Ovary (tissue), 9 donors: ENCODE data around the gene THAP12. TPM values are rescaled to one million over a fixed set of nuclear protein-coding genes. Genes with fewer than 3 reads are reported as not detected.

Source experiments
- DNase-seq, 5 donors: peaks; one replicate each; pipeline ENCODE4 v3.0.0-alpha.2; 2019 to 2020
- H3K27ac ChIP-seq, 2 donors: fragments of 200-600 bp; one replicate each; pipeline versions ENCODE4 v1.5.1 to v1.8.0; 2019 to 2022
- H3K27me3 ChIP-seq: fragments of 200-600 bp; one replicate; pipeline ENCODE4 v1.8.0; 2022
- H3K36me3 ChIP-seq: fragments of 200-600 bp; sonication (generic); one replicate; pipeline ENCODE4 v1.5.1; 2019
- H3K4me1 ChIP-seq: one replicate; pipeline ENCODE4 v1.8.1; 2013; ENCODE audit warnings: mild to moderate bottlenecking, moderate library complexity; ENCODE audit not compliant: insufficient read depth
- H3K4me3 ChIP-seq: fragments of 200-600 bp; sonication (generic); one replicate; pipeline ENCODE4 v1.5.1; 2017
- H3K9me3 ChIP-seq, 2 donors: fragments of 200-600 bp in 1 of 2; sonication (generic) in 1 of 2; one replicate each; pipeline versions ENCODE4 v1.5.1 to v1.8.1; 2013 to 2019; ENCODE audit warnings: mild to moderate bottlenecking in 1 of 2, moderate library complexity in 1 of 2
- EP300 ChIP-seq: sonication (generic); formaldehyde crosslinking; IDR thresholded peaks from one replicate; pipeline ENCODE4 v1.6.1; 2017; ENCODE audit warnings: antibody characterized with exemption
- POLR2A ChIP-seq: fragments of 450-650 bp; IDR thresholded peaks from one replicate; pipeline ENCODE4 v1.6.1; 2017; ENCODE audit warnings: antibody characterized with exemption, mild to moderate bottlenecking, moderate library complexity
- WGBS, 3 donors: extraction: QIAGEN DNeasy Blood & Tissue Kit in 1 of 3; methylation state at CpG; one replicate each; pipeline versions ENCODE4 v1.1.5 to v1.1.7; 2013 to 2017; 5-methylcytosine and 5-hydroxymethylcytosine counted together
- intact Hi-C, 4 donors: fragments of 100-400 bp; cut with DNase I; formaldehyde crosslinking; loops; one replicate each; pipeline versions ENCODE4 v1.11.0 to v1.15.1; 2022 to 2023
- polyA plus RNA-seq, 2 donors: library from polyadenylated mRNA; stranded (reverse); fragments of 200-250 nt in 1 of 2; fragments of 350-450 nt in 1 of 2; fragmentation: Illumina TruSeq in 1 of 2; extraction: RNeasy Lipid Tissue Mini Kit (QIAGEN cat#74804) in 1 of 2; gene quantifications; one replicate each; pipeline ENCODE4 v1.2.3, GENCODE V29; 2013 to 2014
- total RNA-seq, 7 donors: library from RNA; depleted of rRNA in 2 of 7; stranded (reverse); fragments of >200 nt in 2 of 7; fragmentation: NEBNext Ultra II Directional in 3 of 7; extraction: Animal tissue kit (Norgen Biotek cat#: 25700) in 3 of 7; gene quantifications; one replicate each; pipeline versions ENCODE4 v1.1.0 to v1.2.4, GENCODE V29; 2016 to 2023
- TF ChIP-seq, protein P1 (sequence below), 3 donors: fragments of 450-650 bp in 2 of 3; fragments of 200-600 bp in 1 of 3; IDR thresholded peaks; one replicate each; pipeline versions ENCODE4 v1.5.1 to v1.8.0; 2016 to 2022; ENCODE audit warnings: antibody characterized with exemption in 3 of 3, mild to moderate bottlenecking in 1 of 3
- donor health status: DM: no; HTN: no; CAD: no; lungs with moderate emphysema.
- donor health status: DM: no; HTN: no; CAD: no.
- donor health status: Bipolar disorder and iron deficiency.
- donor health status: DM: yes; HTN: yes; CAD: no.
- donor health status: DM: no; HTN: no; CAD: no.
- donor health status: DM: yes; HTN: yes; CAD: no.

The THAP12 gene
- total and polyA plus RNA-seq, 9 donors, result 23.8 to 55.6 (median 41.6) TPM

DNA sequence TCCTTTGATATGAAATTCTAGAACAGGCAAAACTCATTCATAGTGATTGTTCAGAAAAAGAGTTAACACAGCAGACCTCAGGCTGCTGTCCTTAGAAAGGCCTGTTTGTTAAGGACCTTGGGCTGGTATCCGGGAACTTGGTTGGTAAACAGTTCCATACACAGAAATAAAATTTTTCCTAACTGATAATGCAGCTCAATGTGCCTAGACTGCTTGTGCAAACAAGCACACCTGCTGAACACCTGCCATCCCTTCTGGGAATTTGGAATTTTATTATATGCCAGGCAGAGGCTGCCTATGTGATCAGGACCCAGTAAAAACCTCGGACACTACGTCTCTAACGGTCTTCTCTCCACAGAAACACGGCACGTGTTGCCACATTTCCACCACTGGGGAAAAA, 11.5 kb downstream of the THAP12 start:
- H3K9me3 ChIP-seq, result no peaks in the 10 kb centered on the region
- no peaks in the 10 kb centered on the region for H3K4me1 ChIP-seq
- no peaks in the 10 kb centered on the region for H3K27me3 ChIP-seq
- intact Hi-C loops, result no loop called here
- TF ChIP-seq EP300, result no peak
- TF ChIP-seq, protein P1, sequence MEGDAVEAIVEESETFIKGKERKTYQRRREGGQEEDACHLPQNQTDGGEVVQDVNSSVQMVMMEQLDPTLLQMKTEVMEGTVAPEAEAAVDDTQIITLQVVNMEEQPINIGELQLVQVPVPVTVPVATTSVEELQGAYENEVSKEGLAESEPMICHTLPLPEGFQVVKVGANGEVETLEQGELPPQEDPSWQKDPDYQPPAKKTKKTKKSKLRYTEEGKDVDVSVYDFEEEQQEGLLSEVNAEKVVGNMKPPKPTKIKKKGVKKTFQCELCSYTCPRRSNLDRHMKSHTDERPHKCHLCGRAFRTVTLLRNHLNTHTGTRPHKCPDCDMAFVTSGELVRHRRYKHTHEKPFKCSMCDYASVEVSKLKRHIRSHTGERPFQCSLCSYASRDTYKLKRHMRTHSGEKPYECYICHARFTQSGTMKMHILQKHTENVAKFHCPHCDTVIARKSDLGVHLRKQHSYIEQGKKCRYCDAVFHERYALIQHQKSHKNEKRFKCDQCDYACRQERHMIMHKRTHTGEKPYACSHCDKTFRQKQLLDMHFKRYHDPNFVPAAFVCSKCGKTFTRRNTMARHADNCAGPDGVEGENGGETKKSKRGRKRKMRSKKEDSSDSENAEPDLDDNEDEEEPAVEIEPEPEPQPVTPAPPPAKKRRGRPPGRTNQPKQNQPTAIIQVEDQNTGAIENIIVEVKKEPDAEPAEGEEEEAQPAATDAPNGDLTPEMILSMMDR (IDR thresholded peaks at IDR 0.05), result no peak
- no peak for TF ChIP-seq POLR2A
- WGBS, 3 donors, result 84 to 92% (median 90%) methylated on average over 6 of the region's 6 CpGs
- no peak overlapping the region for H3K4me3 ChIP-seq
- no peak overlapping the region for H3K27ac ChIP-seq
- DNase-seq, result no peak
- no peaks in the 10 kb centered on the region for H3K36me3 ChIP-seq

DNA sequence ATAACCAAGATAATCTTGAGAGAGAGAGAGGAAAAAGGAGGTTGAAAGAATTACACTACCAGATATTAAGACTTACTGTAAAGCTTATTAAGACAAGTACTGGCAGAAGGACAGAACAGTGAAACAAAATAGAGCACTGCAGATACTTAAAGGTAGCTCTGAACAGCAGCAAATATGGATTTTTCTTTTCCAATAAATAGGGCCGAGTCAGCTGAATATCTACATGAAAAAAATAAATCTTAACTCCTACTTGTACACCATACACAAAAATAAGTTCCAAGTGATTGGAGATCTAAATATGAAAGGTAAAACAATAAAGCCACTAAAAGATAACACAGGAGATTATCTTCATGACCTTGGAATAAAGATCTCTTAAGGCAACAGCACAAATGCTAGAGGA, 12.4 kb downstream of the THAP12 start:
- Histone ChIP-seq H3K27me3 (no peaks in the 10 kb centered on the region), H3K4me1 (no peaks in the 10 kb centered on the region), H3K27ac (no peak overlapping the region), H3K9me3 (no peaks in the 10 kb centered on the region), H3K36me3 (no peaks in the 10 kb centered on the region), H3K4me3 (no peak overlapping the region)
- DNase-seq, result no peak
- TF ChIP-seq EP300 (no peak), POLR2A (no peak)
- TF ChIP-seq, protein P1 (IDR thresholded peaks at IDR 0.05), result no peak
- intact Hi-C loops, result no loop called here
- WGBS, 3 donors, result 36 to 41% (median 37%) methylated on average over 1 of the region's 1 CpG

DNA sequence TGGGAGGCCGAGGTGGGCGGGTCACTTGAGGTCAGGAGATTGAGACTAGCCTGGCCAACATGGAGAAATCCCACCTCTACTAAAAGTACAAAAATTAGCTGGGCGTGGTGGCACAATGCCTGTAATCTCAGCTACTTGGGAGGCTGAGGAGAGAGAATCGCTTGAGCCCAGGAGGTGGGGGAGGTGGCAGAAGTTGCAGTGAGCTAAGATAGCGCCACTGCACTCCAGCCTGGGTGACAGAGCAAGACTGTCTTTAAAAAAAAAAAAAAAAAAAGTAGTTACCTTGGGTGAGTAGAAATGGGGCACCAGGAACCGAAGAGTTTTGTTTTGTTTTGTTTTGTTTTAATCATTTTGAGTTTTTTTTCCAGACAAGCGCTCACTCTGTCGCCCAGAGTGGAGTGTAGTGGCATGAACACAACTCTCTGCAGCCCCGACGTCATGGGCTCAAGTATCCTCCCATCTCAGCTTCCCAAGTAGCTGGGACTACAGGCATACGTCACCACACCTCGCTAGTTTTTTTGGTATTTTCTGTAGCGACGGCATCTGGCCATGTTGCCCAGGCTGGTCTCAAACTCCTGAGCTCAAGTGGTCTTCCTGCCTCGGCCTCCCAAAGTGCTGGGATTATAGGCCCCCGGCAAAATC, 15.8 kb downstream of the THAP12 start:
- no peak for DNase-seq
- H3K4me1 ChIP-seq, result no peaks in the 10 kb centered on the region
- no peak overlapping the region for H3K4me3 ChIP-seq
- intact Hi-C loops, result no loop called here
- no peaks in the 10 kb centered on the region for H3K36me3 ChIP-seq
- H3K9me3 ChIP-seq, result no peaks in the 10 kb centered on the region
- WGBS, 3 donors, result 91 to 94% (median 92%) methylated on average over 16 of the region's 16 CpGs
- TF ChIP-seq EP300 (no peak), POLR2A (no peak)
- H3K27ac ChIP-seq, result no peak overlapping the region
- no peaks in the 10 kb centered on the region for H3K27me3 ChIP-seq

DNA sequence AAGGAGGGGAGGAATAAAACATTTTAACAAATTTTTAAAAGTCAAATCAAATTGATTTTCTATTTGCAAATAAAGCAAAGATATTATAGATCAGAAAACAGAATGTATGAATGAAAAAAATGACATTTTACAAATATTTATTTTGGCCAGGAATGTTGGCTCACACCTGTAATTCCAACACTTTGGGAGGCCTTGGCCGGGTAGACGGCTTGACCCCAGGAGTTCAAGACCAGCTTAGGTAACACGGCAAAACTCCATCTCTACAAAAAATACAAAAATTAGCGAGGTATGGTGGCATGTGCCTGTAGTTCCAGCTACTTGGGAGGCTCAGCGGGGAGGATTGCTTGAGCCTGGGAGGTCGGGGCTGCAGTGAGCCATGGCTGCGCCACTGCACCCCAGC, 18.2 kb downstream of the THAP12 start:
- 93 to 94% (median 93%) methylated on average over 7 of the region's 7 CpGs for WGBS, 3 donors
- no peaks in the 10 kb centered on the region for H3K4me1 ChIP-seq
- H3K9me3 ChIP-seq, result no peaks in the 10 kb centered on the region
- no peaks in the 10 kb centered on the region for H3K27me3 ChIP-seq
- H3K27ac ChIP-seq, result no peak overlapping the region
- H3K4me3 ChIP-seq, result no peak overlapping the region
- intact Hi-C loops, result no loop called here
- no peak for DNase-seq
- TF ChIP-seq, protein P1 (IDR thresholded peaks at IDR 0.05), result no peak
- TF ChIP-seq POLR2A (no peak), EP300 (no peak)
- no peaks in the 10 kb centered on the region for H3K36me3 ChIP-seq

DNA sequence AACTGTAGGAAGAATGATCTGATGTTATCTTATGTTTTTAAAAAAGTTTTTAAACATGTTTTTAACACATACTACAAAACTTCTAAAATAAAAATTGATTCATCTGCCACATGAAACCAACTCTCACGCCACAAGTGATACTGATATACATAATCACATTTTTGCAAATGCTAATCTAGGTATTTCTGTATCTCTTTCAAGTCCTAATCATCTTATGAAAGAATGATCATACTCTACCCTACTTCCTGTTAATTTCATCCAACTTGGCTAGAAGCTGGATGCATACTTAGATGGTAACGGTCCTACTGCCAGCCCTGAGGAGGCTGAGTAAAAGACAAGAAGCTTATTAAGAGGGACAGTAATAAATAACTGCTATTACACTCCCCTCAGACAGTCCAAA, 19.2 kb downstream of the THAP12 start:
- Histone ChIP-seq H3K9me3 (no peaks in the 10 kb centered on the region), H3K27me3 (no peaks in the 10 kb centered on the region), H3K4me1 (no peaks in the 10 kb centered on the region), H3K27ac (no peak overlapping the region), H3K36me3 (no peaks in the 10 kb centered on the region), H3K4me3 (no peak overlapping the region)
- DNase-seq, result no peak
- 40 to 54% (median 53%) methylated on average over 2 of the region's 2 CpGs for WGBS, 3 donors
- intact Hi-C loops, result no loop called here
- TF ChIP-seq EP300, result no peak
- TF ChIP-seq, protein P1 (IDR thresholded peaks at IDR 0.05), result no peak
- no peak for TF ChIP-seq POLR2A
